HepG2 (cell line): ENCODE data around the gene ARL3. TPM values are rescaled to one million over a fixed set of nuclear protein-coding genes. Genes with fewer than 3 reads are reported as not detected.

Experiments
- FOXA3 ChIP-seq: IDR thresholded peaks from 2 replicates; pipeline ENCODE4 v1.6.1; 2016; ENCODE audit warnings: missing genetic modification reagents, missing compliant biosample characterization
- HNF4G ChIP-seq, 2 experiments: sonication (generic) in 1 of 2; formaldehyde crosslinking in 1 of 2; IDR thresholded peaks; 2 replicates each; pipeline versions ENCODE4 v1.4.0 to v1.6.1; 2011 to 2020; ENCODE audit warnings: borderline replicate concordance in 2 of 2, low read depth in 2 of 2, mild to moderate bottlenecking in 2 of 2, low read length in 1 of 2, missing genetic modification reagents in 1 of 2, moderate library complexity in 1 of 2
- MEIS1 ChIP-seq: sonication (generic); formaldehyde crosslinking; IDR thresholded peaks from 2 replicates; pipeline ENCODE4 v1.9.0; 2021; ENCODE audit warnings: mild to moderate bottlenecking, missing genetic modification reagents, moderate library complexity, borderline replicate concordance
- PHF20 ChIP-seq: sonication (generic); formaldehyde crosslinking; IDR thresholded peaks from 2 replicates; pipeline ENCODE4 v1.5.0; 2020; ENCODE audit warnings: mild to moderate bottlenecking, missing genetic modification reagents
- ZMYM2 ChIP-seq: sonication (generic); formaldehyde crosslinking; IDR thresholded peaks from 2 replicates; pipeline ENCODE4 v1.8.0; 2022; ENCODE audit warnings: mild to moderate bottlenecking, missing genetic modification reagents
- ZNF337 ChIP-seq: sonication (generic); formaldehyde crosslinking; IDR thresholded peaks from 2 replicates; pipeline ENCODE4 v1.5.1; 2020; ENCODE audit warnings: missing genetic modification reagents, low read depth, mild to moderate bottlenecking, borderline replicate concordance
- ZNF598 ChIP-seq: sonication (generic); formaldehyde crosslinking; IDR thresholded peaks from 2 replicates; pipeline ENCODE4 v1.5.1; 2020; ENCODE audit warnings: mild to moderate bottlenecking, missing genetic modification reagents, borderline replicate concordance
- polyA plus RNA-seq, 8 experiments: library from polyadenylated mRNA; depleted of rRNA in 3 of 8; stranded (reverse) in 7 of 8; unstranded in 1 of 8; fragments of >200 nt; fragmentation: Illumina TruSeq in 4 of 8; extraction: Trizol in 4 of 8; gene quantifications; 2 replicates each; pipeline versions ENCODE4 v1.2.1 to v1.2.3, GENCODE V29; 2011 to 2016; ENCODE audit warnings: low read depth in 4 of 8, missing spikeins in 1 of 8, mixed read lengths in 1 of 8; ENCODE audit not compliant: insufficient read depth in 1 of 8
- total RNA-seq, 5 experiments: library from RNA; depleted of rRNA; stranded (reverse); fragments of >200 nt; fragmentation: Illumina TruSeq; extraction: Trizol; gene quantifications; 2 replicates each; pipeline ENCODE4 v1.2.3, GENCODE V29; 2016; ENCODE audit warnings: low read depth in 1 of 5
- TF ChIP-seq, protein P1 (sequence below): sonication (generic); formaldehyde crosslinking; IDR thresholded peaks from 2 replicates; pipeline ENCODE4 v1.4.0; 2020; ENCODE audit warnings: missing genetic modification reagents, borderline replicate concordance

Gene ARL3
- total and polyA plus RNA-seq, 2 of the 13 experiments (the other 11 are each of a cell fraction or from before 2014, with no cell fraction given), result 5.2 to 6.6 TPM

GRCh38 chr10:102675666-102676533, 38.3 kb downstream of the ARL3 start (continued):
- TF ChIP-seq ZNF337 (no peak), HNF4G (IDR thresholded peaks at IDR 0.05; ENCODE audit: borderline replicate concordance, low read depth, low read length) (no peak), HNF4G (CRISPR knock-in tag; IDR thresholded peaks at IDR 0.05; ENCODE audit: borderline replicate concordance, low read depth) (no peak), PHF20 (CRISPR knock-in tag) (no peak), FOXA3 (CRISPR knock-in tag) (peak; percentile 30; the same call in 1 of the 2 replicates), ZMYM2 (CRISPR knock-in tag) (no peak), MEIS1 (CRISPR knock-in tag) (no peak), ZNF598 (CRISPR knock-in tag) (no peak)
- TF ChIP-seq, protein P1, sequence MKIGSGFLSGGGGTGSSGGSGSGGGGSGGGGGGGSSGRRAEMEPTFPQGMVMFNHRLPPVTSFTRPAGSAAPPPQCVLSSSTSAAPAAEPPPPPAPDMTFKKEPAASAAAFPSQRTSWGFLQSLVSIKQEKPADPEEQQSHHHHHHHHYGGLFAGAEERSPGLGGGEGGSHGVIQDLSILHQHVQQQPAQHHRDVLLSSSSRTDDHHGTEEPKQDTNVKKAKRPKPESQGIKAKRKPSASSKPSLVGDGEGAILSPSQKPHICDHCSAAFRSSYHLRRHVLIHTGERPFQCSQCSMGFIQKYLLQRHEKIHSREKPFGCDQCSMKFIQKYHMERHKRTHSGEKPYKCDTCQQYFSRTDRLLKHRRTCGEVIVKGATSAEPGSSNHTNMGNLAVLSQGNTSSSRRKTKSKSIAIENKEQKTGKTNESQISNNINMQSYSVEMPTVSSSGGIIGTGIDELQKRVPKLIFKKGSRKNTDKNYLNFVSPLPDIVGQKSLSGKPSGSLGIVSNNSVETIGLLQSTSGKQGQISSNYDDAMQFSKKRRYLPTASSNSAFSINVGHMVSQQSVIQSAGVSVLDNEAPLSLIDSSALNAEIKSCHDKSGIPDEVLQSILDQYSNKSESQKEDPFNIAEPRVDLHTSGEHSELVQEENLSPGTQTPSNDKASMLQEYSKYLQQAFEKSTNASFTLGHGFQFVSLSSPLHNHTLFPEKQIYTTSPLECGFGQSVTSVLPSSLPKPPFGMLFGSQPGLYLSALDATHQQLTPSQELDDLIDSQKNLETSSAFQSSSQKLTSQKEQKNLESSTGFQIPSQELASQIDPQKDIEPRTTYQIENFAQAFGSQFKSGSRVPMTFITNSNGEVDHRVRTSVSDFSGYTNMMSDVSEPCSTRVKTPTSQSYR (CRISPR knock-in tag), result peak; percentile 40; the same call in 1 of the 2 replicates
